ENCODE data around the gene KCNMB1.

Gene KCNMB1

DNA sequence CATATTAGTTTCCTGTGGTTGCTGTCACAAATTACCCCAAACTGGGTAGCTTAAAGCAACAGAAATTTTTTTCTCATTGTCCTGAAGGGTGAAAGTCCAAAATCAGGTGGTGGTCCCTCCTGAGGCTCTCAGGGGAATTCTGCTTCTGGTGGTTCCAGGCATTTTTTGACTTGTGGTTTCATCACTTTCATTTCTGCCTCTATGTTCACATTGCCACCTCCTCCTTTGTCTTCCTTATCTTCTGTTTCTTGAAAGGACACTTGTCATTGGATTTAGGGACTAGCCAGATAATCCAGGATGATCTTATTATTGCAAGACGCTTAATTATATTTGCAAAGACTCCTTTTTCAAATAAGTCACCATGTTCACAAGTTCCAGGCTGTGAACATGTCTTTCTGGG, 43.2 kb downstream of the KCNMB1 start:
- no peak overlapping the region for H3K27ac ChIP-seq
- TF ChIP-seq ZFX (IDR thresholded peaks at IDR 0.05), result no peak
- TF ChIP-seq, protein P1, sequence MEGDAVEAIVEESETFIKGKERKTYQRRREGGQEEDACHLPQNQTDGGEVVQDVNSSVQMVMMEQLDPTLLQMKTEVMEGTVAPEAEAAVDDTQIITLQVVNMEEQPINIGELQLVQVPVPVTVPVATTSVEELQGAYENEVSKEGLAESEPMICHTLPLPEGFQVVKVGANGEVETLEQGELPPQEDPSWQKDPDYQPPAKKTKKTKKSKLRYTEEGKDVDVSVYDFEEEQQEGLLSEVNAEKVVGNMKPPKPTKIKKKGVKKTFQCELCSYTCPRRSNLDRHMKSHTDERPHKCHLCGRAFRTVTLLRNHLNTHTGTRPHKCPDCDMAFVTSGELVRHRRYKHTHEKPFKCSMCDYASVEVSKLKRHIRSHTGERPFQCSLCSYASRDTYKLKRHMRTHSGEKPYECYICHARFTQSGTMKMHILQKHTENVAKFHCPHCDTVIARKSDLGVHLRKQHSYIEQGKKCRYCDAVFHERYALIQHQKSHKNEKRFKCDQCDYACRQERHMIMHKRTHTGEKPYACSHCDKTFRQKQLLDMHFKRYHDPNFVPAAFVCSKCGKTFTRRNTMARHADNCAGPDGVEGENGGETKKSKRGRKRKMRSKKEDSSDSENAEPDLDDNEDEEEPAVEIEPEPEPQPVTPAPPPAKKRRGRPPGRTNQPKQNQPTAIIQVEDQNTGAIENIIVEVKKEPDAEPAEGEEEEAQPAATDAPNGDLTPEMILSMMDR (conservative IDR thresholded peaks at IDR 0.05), result no peak

DNA sequence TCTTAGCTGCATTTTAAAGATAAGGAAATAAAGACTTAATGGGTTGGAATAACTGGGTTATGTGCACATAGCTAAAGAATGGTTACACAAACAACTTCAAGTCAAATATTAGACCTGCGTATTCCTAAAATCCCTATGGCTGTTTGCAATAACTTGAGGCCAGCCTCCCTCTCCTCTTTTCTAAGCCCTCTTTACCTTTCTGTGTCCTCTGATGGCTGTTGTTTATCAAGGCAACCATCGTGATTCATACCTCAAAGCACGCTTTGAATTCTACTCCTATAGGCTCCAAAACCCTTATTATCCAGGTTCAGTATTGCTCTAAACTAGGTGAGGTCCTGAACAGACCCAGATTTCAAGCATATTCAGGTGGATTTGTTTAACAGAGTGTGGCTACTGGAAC, 46.0 kb downstream of the KCNMB1 start:
- H3K27ac ChIP-seq, result no peak overlapping the region
- TF ChIP-seq, protein P1 (conservative IDR thresholded peaks at IDR 0.05), result no peak
- no peak for TF ChIP-seq ZFX (IDR thresholded peaks at IDR 0.05)

DNA sequence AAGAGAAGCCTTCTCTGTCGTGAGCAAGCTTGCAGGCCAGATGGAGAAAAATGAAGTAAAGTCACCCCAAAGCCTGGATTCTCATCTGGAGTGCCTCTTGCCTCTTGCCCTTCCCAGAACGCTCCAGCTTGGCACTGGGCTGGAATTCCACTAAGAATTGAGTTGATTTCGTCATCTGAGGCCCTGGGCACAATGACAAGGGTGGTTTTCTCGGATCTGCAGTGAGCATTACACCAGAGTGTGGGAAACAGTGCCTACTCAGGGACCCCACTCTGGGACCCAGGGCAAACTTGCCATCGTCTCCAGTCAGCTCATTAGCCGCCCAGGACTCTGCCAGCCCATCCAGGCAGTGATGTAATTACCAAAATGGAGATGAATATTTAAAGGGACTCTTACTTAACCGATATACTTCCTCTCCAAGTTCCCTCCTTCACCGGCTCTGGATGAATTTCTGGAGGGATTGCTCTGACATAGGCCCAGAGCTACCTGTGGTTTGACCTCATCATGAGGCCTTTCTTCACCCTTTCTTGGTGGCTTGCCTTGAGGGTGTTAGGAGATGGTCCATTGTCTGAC, 46.9 kb downstream of the KCNMB1 start:
- TF ChIP-seq, protein P1 (conservative IDR thresholded peaks at IDR 0.05), result no peak
- TF ChIP-seq ZFX (IDR thresholded peaks at IDR 0.05), result no peak
- no peak overlapping the region for H3K27ac ChIP-seq

DNA sequence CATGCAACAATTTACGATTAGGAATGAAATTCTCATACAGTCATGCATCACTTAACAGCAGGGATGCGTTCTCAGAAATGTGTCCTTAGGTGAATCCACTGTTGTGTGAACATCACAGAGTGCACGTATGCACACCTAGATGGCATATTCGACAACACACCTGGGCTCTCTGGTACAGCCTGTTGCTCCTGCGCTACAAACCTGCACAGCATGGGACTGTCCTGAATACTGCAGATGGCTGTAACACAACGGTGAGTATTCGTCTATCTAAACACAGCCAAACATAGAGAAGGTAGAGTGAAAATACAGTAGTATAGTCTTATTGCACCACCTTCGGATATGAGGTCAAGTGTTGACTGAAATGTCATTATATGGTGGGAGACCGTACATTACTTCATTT, 47.6 kb downstream of the KCNMB1 start:
- TF ChIP-seq, protein P1 (conservative IDR thresholded peaks at IDR 0.05), result no peak
- no peak for TF ChIP-seq ZFX (IDR thresholded peaks at IDR 0.05)
- no peak overlapping the region for H3K27ac ChIP-seq

DNA sequence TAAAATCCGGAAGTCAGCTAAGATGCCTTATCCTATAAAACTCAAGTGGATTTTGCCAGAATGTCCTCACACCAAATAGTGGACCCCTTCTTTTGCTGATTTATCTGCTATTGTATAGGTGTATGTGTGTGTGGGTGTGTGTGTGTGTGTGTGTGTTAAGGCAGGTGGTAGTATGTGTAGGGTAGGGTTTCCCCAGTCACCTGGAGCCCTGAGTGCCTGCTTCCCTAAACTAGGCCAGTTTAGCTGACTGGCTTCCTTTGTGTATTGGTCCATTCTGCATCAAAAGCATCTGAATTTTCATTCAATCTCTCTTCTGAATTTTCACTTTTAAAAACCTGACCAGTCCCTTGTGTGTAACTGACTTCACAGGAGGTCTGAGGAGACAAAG, 49.4 kb downstream of the KCNMB1 start:
- no peak overlapping the region for H3K27ac ChIP-seq
- TF ChIP-seq, protein P1 (conservative IDR thresholded peaks at IDR 0.05), result no peak
- no peak for TF ChIP-seq ZFX (IDR thresholded peaks at IDR 0.05)

DNA sequence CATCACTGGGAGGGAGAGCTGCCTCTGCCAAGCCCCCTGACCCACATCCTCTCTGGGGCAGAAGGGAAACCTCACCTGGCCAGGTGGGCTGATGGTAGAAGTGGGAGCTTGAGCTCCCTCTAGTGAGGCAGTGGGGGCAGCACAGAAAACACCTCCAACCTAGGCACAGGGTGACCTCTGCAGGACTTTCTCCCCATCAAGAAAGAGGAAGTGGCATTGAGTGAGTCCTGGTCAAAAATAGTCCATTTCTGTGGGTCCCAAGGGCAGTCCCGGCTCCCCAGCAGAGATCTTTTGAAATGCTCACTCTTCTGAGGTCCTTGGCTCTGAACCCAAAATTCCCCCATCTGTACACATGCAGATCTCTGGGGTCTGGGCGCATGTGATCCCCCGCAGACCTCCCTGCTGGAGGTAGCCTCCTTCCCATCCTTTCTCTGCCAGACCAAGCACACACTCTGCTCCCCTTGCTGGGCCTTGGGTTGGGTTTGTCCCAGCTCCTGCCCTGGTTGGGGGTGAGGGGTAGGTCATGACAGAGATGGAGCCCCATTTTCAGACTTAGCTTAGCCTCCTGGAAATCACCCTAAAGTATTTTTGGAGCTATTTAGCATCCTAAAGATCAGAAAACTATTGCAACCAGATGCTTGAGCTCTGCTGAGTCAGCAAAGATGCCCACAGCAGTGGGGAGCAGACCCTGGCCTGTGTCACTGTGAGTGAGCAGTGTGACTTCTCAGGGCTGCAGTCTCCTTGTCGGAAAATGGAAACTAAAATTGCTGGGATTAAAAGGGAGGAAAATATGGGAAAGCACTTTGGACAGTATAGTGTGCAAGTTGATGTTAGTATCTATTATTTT, 50.0 kb downstream of the KCNMB1 start:
- TF ChIP-seq, protein P1 (conservative IDR thresholded peaks at IDR 0.05), result peak; percentile 81
- no peak for TF ChIP-seq ZFX (IDR thresholded peaks at IDR 0.05)
- no peak overlapping the region for H3K27ac ChIP-seq

DNA sequence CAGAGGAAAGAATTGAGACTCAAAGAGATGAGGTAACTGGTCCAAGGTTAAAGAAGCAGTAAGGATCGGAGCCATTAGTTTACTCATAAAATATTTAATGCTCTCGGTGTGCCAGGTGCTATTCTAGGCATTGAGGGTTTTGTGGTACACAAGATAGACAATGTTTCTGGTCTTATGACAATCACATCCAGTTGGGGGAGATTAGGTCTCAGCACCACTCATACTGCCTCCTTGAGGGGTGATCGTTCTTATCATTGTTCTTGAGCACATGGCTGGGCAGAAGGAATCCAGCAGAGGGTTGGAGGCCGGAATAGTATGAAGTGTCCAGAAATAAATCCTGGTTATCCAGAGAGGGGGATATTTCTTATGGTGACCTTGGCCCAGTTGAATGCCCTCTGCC, 50.9 kb downstream of the KCNMB1 start:
- no peak for TF ChIP-seq ZFX (IDR thresholded peaks at IDR 0.05)
- TF ChIP-seq, protein P1 (conservative IDR thresholded peaks at IDR 0.05), result no peak
- H3K27ac ChIP-seq, result no peak overlapping the region

Data from C4-2B (cell line).